ENCODE results near the gene UBE2A.

UBE2A gene

GRCh38 chrX:119624951-119625668 is 50.7 kb downstream of the UBE2A start:
- no peak for DNase-seq (ENCODE audit: low read depth)
- TF ChIP-seq, protein P1, sequence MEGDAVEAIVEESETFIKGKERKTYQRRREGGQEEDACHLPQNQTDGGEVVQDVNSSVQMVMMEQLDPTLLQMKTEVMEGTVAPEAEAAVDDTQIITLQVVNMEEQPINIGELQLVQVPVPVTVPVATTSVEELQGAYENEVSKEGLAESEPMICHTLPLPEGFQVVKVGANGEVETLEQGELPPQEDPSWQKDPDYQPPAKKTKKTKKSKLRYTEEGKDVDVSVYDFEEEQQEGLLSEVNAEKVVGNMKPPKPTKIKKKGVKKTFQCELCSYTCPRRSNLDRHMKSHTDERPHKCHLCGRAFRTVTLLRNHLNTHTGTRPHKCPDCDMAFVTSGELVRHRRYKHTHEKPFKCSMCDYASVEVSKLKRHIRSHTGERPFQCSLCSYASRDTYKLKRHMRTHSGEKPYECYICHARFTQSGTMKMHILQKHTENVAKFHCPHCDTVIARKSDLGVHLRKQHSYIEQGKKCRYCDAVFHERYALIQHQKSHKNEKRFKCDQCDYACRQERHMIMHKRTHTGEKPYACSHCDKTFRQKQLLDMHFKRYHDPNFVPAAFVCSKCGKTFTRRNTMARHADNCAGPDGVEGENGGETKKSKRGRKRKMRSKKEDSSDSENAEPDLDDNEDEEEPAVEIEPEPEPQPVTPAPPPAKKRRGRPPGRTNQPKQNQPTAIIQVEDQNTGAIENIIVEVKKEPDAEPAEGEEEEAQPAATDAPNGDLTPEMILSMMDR (IDR thresholded peaks at IDR 0.05; ENCODE audit: low read depth, low read length, missing control alignments): no peak
- no peak overlapping the region for H3K4me3 ChIP-seq (ENCODE audit: low read depth, low read length)

DNA sequence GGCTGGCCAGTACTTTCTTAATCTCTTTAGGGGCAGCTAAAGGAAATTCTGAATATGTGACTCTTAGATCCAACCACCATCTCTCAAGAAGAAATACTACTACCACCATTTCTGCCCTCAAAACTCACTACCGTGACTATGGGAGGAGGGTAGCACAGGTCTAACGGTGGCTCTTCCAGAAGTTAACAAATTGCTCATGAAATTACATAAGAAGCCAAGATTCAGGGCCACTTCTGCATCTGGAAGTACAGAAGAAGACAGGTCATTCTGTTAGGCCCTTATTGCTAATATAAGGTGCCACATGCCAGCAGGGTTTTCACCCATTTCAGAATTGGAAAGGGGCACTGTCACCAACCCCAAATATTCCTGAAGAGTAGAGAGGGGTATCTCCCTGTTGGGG is 51.5 kb downstream of the UBE2A start:
- TF ChIP-seq, protein P1 (IDR thresholded peaks at IDR 0.05; ENCODE audit: low read depth, low read length, missing control alignments): no peak
- DNase-seq (ENCODE audit: low read depth): no peak

More for the DNA sequence above, 51.5 kb downstream of the UBE2A start:
- H3K4me3 ChIP-seq (ENCODE audit: low read depth, low read length): no peak overlapping the region

Measured in GM12864 (cell line).